ENCODE data around the gene CPEB4.

CPEB4 gene

DNA sequence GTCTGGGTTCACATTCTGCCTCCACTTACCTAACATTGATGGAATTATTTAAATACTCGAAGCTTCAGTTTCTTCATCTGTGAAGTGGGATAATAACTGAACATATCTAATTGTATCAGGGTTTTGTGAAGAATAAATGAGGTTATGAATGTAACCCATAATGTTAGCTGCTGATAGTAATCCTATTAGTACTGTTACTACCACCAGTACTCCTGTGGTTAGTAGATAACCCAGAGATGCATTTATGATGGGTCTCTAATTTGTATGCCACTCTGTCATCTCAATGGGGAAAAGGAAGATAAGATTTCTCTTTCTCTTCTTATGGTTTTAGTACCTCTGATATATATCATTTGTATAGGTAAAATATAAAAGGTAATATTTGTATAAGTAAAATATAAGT, 16.0 kb downstream of the CPEB4 start:
- TF ChIP-seq, protein P1, sequence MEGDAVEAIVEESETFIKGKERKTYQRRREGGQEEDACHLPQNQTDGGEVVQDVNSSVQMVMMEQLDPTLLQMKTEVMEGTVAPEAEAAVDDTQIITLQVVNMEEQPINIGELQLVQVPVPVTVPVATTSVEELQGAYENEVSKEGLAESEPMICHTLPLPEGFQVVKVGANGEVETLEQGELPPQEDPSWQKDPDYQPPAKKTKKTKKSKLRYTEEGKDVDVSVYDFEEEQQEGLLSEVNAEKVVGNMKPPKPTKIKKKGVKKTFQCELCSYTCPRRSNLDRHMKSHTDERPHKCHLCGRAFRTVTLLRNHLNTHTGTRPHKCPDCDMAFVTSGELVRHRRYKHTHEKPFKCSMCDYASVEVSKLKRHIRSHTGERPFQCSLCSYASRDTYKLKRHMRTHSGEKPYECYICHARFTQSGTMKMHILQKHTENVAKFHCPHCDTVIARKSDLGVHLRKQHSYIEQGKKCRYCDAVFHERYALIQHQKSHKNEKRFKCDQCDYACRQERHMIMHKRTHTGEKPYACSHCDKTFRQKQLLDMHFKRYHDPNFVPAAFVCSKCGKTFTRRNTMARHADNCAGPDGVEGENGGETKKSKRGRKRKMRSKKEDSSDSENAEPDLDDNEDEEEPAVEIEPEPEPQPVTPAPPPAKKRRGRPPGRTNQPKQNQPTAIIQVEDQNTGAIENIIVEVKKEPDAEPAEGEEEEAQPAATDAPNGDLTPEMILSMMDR (IDR thresholded peaks at IDR 0.05; ENCODE audit: low read depth, low read length, missing control alignments): no peak
- H3K4me3 ChIP-seq (replicated peaks; ENCODE audit: low read depth, low read length): no peak overlapping the region
- no peak for DNase-seq (ENCODE audit: extremely low read depth, low read depth)

DNA sequence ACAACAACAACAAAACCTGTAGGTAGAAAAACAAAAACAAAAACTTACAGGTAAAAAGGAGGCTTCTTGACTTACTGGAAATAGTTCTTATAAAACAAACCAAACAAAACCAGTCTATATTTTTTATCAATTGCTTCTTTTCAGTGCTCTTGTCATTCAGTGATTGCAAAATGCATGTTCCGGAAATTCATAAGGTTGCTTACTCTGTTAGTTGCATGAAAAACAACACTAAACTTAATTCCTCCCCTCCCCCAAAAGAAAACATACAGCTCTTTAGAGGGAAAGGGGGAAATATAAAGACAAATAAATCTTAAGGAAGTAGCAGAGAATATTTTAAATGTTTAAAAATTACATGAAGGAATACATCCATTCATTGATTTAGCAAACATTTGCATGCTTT, 19.1 kb downstream of the CPEB4 start:
- no peak overlapping the region for H3K4me3 ChIP-seq (replicated peaks; ENCODE audit: low read depth, low read length)
- no peak for DNase-seq (ENCODE audit: extremely low read depth, low read depth)
- TF ChIP-seq, protein P1 (IDR thresholded peaks at IDR 0.05; ENCODE audit: low read depth, low read length, missing control alignments): no peak

GRCh38 chr5:173907686-173908371, 19.7 kb downstream of the CPEB4 start:
- DNase-seq (ENCODE audit: extremely low read depth, low read depth): no peak
- TF ChIP-seq, protein P1 (IDR thresholded peaks at IDR 0.05; ENCODE audit: low read depth, low read length, missing control alignments): no peak

DNA sequence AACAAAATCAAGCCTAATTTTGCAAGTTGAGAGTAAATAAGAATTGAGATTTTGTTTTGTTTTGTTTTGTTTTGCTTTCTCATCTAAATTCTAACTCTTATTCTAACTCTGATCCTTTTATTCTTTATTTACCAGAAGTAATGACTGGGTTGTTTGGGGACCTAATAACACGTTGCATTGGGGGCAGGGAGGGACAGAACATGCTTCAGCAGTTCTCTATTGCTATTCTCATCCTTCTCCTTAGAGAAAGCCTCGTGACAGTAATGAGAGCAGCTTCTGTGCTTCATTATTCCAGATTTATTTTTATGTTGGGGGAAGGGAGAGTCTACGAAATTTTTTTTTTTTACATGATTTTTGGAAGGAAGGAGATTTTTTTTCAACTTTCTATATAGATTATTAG, 21.1 kb downstream of the CPEB4 start:
- DNase-seq (ENCODE audit: extremely low read depth, low read depth): no peak
- TF ChIP-seq, protein P1 (IDR thresholded peaks at IDR 0.05; ENCODE audit: low read depth, low read length, missing control alignments): no peak
- no peak overlapping the region for H3K4me3 ChIP-seq (replicated peaks; ENCODE audit: low read depth, low read length)

More at GRCh38 chr5:173907686-173908371, 19.7 kb downstream of the CPEB4 start:
- no peak overlapping the region for H3K4me3 ChIP-seq (replicated peaks; ENCODE audit: low read depth, low read length)

DNA sequence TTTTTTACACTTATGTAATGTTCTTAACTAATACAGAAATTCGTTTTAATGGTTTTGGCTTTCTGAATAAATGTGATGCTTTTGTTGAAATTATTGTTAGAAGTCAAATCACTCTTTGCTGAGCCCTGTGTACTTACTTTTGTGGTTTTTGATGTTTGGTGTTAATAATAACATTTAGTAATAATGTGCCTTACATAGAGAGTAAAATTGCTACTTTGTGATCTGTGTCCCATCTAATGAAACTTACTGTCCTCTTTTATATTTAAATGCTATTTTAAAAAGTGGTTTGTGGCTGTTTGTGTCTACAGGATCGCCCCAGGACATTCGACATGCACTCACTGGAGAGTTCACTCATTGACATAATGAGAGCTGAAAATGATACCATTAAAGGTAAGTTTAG, 22.1 kb downstream of the CPEB4 start:
- no peak overlapping the region for H3K4me3 ChIP-seq (replicated peaks; ENCODE audit: low read depth, low read length)
- DNase-seq (ENCODE audit: extremely low read depth, low read depth): no peak
- TF ChIP-seq, protein P1 (IDR thresholded peaks at IDR 0.05; ENCODE audit: low read depth, low read length, missing control alignments): no peak

DNA sequence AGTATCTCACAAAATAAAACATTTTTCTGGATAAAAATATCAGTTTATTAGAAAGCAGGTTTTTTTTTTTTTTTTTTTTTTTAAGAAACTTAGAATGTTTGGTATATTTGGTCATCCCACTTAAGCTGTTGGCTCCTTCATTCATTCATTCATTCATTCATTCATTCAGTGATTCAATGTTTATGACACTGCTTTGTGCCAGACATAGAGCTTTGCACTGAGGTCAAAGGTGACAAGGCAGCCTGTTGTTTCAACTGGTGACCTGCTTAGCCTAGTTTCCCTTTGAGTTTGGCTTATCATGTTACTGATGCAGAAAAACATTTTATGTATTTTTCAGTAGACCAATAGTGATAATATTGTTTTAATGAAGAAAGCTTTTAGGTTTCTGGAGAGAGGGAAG, 23.5 kb downstream of the CPEB4 start:
- TF ChIP-seq, protein P1 (IDR thresholded peaks at IDR 0.05; ENCODE audit: low read depth, low read length, missing control alignments): no peak
- DNase-seq (ENCODE audit: extremely low read depth, low read depth): no peak
- H3K4me3 ChIP-seq (replicated peaks; ENCODE audit: low read depth, low read length): no peak overlapping the region
